ENCODE measurements around the gene HDAC8. TPM values are rescaled to one million over a fixed set of nuclear protein-coding genes. Genes with fewer than 3 reads are reported as not detected.
"Not testable (repeated sequence)": the region's sequence is repeated elsewhere in the genome, so short reads cannot be mapped to it uniquely, and the experiment has no call there.

HDAC8 gene
- total RNA-seq, 1 experiment from 2014 or later: 21.4 TPM

DNA sequence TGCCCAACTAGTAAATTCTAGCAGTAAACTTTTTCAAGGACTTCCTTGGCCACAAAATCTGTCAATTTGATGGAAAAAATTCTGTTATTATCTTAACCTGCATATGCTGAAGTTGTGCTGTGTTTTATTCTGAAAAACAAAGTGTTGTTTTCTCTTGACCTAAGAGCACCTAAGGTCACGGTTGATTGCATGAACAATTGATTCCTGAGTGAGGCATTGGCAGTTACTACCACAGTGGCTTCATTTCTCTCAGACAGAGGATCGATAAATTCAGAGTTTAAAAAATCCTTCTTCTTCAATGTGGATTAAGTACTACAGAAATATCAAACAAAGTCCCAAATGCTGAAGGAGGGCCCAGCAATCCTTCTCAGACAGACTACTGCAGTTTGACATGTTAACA is 6.2 kb downstream of the HDAC8 start:
- no peak overlapping the region for H2AK5ac ChIP-seq (ENCODE audit: insufficient read length, low read length)

DNA sequence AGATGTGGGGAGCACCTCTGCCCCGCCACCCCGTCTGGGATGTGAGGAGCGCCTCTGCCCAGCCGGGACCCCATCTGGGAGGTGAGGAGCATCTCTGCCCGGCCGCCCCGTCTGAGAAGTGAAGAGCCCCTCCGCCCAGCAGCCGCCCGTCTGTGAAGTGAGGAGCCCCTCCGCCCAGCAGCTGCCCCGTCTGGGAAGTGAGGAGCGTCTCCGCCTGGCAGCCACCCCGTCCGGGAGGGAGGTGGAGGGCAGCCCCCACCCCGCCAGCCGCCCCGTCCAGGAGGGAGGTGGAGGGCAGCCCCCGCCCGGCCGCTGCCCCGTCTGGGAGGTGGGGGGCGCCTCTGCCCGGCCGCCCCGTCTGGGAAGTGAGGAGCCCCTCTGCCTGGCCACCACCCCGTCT is 13.0 kb downstream of the HDAC8 start:
- peaks cover 58 to 79% of the 10 kb centered on the region in 2 experiments for H3K9me3 Mint-ChIP-seq
- H3K4me3 Mint-ChIP-seq; H3K18ac ChIP-seq (ENCODE audit: insufficient read length, low read depth, low read length); H3K79me2 ChIP-seq (ENCODE audit: insufficient read depth, low read length); H4K20me1 ChIP-seq (ENCODE audit: control insufficient read depth, insufficient read depth, insufficient read length); H3K23me2 ChIP-seq (ENCODE audit: insufficient read length, low read depth, low read length, poor library complexity, severe bottlenecking); H3K27ac ChIP-seq (ENCODE audit: insufficient read length, low read depth, low read length); H2BK5ac ChIP-seq (ENCODE audit: insufficient read length, low read length); H3K9ac ChIP-seq (ENCODE audit: extremely low read depth, insufficient read length, low read length); H3K56ac ChIP-seq (ENCODE audit: insufficient read length, low read depth, low read length); H3K4me2 ChIP-seq (ENCODE audit: insufficient read depth, insufficient read length, low read length); H3K23ac ChIP-seq (ENCODE audit: insufficient read length, low read depth, low read length); H2BK120ac ChIP-seq (ENCODE audit: low read depth, low read length, poor library complexity, severe bottlenecking); H2AK5ac ChIP-seq (ENCODE audit: insufficient read length, low read length); H3K27me3 Mint-ChIP-seq (ENCODE audit: low read depth); H3K27me3 ChIP-seq (ENCODE audit: insufficient read depth, low read length); H3K14ac ChIP-seq (ENCODE audit: insufficient read depth, low read length); DNase-seq; H2AFZ ChIP-seq (ENCODE audit: low read length); H3T11ph ChIP-seq (ENCODE audit: low read length); H2BK15ac ChIP-seq (ENCODE audit: low read depth, low read length); H3K79me1 ChIP-seq (ENCODE audit: insufficient read depth, low read depth, low read length, poor library complexity, severe bottlenecking); H4K91ac ChIP-seq (ENCODE audit: insufficient read length, low read depth, low read length); H4K8ac ChIP-seq (replicated peaks; ENCODE audit: insufficient read length, low read depth, low read length); H3K27ac Mint-ChIP-seq; H2BK12ac ChIP-seq (ENCODE audit: insufficient read length, low read depth, low read length); H3K9me3 ChIP-seq (ENCODE audit: control insufficient read depth, low read depth, low read length); H3K4me1 ChIP-seq (ENCODE audit: insufficient read depth, low read length); H4K5ac ChIP-seq (ENCODE audit: insufficient read length, low read depth, low read length); H2BK20ac ChIP-seq (ENCODE audit: low read depth, low read length, poor library complexity, severe bottlenecking); H3K4ac ChIP-seq (ENCODE audit: low read depth, low read length): not testable (repeated sequence)
- peaks cover 36 to 52% (median 43%) of the 10 kb centered on the region in 3 experiments for H3K36me3 Mint-ChIP-seq (ENCODE audit: insufficient read depth in 1 of 3, low read depth in 3 of 3)
- no CpG with 5 or more reads among the region's 28 CpGs for WGBS (ENCODE audit: extremely low coverage, insufficient read length, low lambda C conversion rate)
- H3K4me1 Mint-ChIP-seq: peaks cover 8 to 10% of the 10 kb centered on the region in 2 experiments

More for the DNA sequence above, 6.2 kb downstream of the HDAC8 start:
- Histone ChIP-seq H3K4me1 (ENCODE audit: insufficient read depth, low read length) (no peaks in the 10 kb centered on the region), H2BK12ac (ENCODE audit: insufficient read length, low read depth, low read length) (no peak overlapping the region), H3K9me3 (ENCODE audit: control insufficient read depth, low read depth, low read length) (peaks cover 27% of the 10 kb centered on the region), H3K9ac (ENCODE audit: extremely low read depth, insufficient read length, low read length) (no peak overlapping the region), H3K23ac (ENCODE audit: insufficient read length, low read depth, low read length) (no peak overlapping the region), H2AFZ (ENCODE audit: low read length) (no peak overlapping the region), H3K14ac (ENCODE audit: insufficient read depth, low read length) (no peak overlapping the region), H3K79me1 (ENCODE audit: insufficient read depth, low read depth, low read length, poor library complexity, severe bottlenecking) (no peaks in the 10 kb centered on the region), H4K91ac (ENCODE audit: insufficient read length, low read depth, low read length) (no peak overlapping the region), H2BK5ac (ENCODE audit: insufficient read length, low read length) (no peak overlapping the region), H2BK120ac (ENCODE audit: low read depth, low read length, poor library complexity, severe bottlenecking) (no peak overlapping the region), H4K5ac (ENCODE audit: insufficient read length, low read depth, low read length) (no peak overlapping the region), H3K56ac (ENCODE audit: insufficient read length, low read depth, low read length) (no peak overlapping the region), H3K23me2 (ENCODE audit: insufficient read length, low read depth, low read length, poor library complexity, severe bottlenecking) (no peaks in the 10 kb centered on the region), H3K4me2 (ENCODE audit: insufficient read depth, insufficient read length, low read length) (no peak overlapping the region), H4K8ac (replicated peaks; ENCODE audit: insufficient read length, low read depth, low read length) (no peak overlapping the region), H3K27me3 (ENCODE audit: insufficient read depth, low read length) (no peaks in the 10 kb centered on the region), H3K79me2 (ENCODE audit: insufficient read depth, low read length) (no peaks in the 10 kb centered on the region), H2BK20ac (ENCODE audit: low read depth, low read length, poor library complexity, severe bottlenecking) (no peak overlapping the region), H3T11ph (ENCODE audit: low read length) (no peak overlapping the region), H3K18ac (ENCODE audit: insufficient read length, low read depth, low read length) (no peak overlapping the region), H3K27ac (ENCODE audit: insufficient read length, low read depth, low read length) (no peak overlapping the region), H4K20me1 (ENCODE audit: control insufficient read depth, insufficient read depth, insufficient read length) (no peaks in the 10 kb centered on the region), H3K4ac (ENCODE audit: low read depth, low read length) (no peak overlapping the region), H2BK15ac (ENCODE audit: low read depth, low read length) (no peak overlapping the region)
- Mint-ChIP-seq H3K27ac (no peak overlapping the region), H3K27me3 (ENCODE audit: low read depth) (no peaks in the 10 kb centered on the region), H3K4me1 (no peaks in the 10 kb centered on the region), H3K36me3 (ENCODE audit: insufficient read depth in 1 of 3, low read depth in 3 of 3) (peaks cover 32 to 63% (median 55%) of the 10 kb centered on the region in 3 experiments), H3K4me3 (no peak overlapping the region), H3K9me3 (peaks cover 59 to 63% of the 10 kb centered on the region in 2 experiments)
- no peak for DNase-seq
- no peak for TF ChIP-seq CTCF (conservative IDR thresholded peaks at IDR 0.05)
- no CpG with 5 or more reads among the region's 2 CpGs for WGBS (ENCODE audit: extremely low coverage, insufficient read length, low lambda C conversion rate)
